A549 (cell line): ENCODE data around the gene SPRR5. TPM values are rescaled to one million over a fixed set of nuclear protein-coding genes. Genes with fewer than 3 reads are reported as not detected.
A peak's percentile ranks its signal among the peaks of the same experiment; 100 is the strongest.

ENCODE experiments used
- ATAC-seq, 2 experiments: fragments of 200-7000 bp in 1 of 2; fragments of >200 bp in 1 of 2; cut with Nextera tagmentation in 1 of 2; cut with Tn5 transposase in 1 of 2; 3 replicates each; pipeline versions ENCODE4 v1.8.0 to v1.9.1; 2018 to 2020; ENCODE audit warnings: mild to moderate bottlenecking in 1 of 2, moderate library complexity in 1 of 2
- CTCF ChIA-PET: fragments of 300-600 bp; sonication (Branson Sonifier 250); formaldehyde crosslinking; extraction: SDS; loops from one replicate; lab custom pipeline; 2021; ENCODE audit warnings: antibody characterized with exemption, inconsistent platforms; lab: Yijun Ruan, JAX
- POLR2A ChIA-PET: fragments of 350-600 bp; formaldehyde crosslinking; extraction: SDS; loops from one replicate; lab custom pipeline; 2021; ENCODE audit warnings: antibody characterized with exemption, inconsistent platforms; lab: Yijun Ruan, JAX
- DNase-seq, 2 experiments: peaks; one replicate each; pipeline versions ENCODE4 v3.0.0 to v3.0.0-alpha.2; 2011 to 2016; ENCODE audit warnings: low read depth in 1 of 2, low spot score in 1 of 2
- FAIRE-seq: peaks from 2 replicates; lab custom pipeline; 2011; peaks lifted over from hg19 to GRCh38; lab: Jason Lieb, UNC
- H3K27ac ChIP-seq, 2 experiments: fragments of >200 bp; sonication (Bioruptor Twin); formaldehyde crosslinking; 3 replicates each; pipeline ENCODE4 v1.5.1; 2016 to 2017
- H3K4me1 ChIP-seq: fragments of >200 bp; sonication (Bioruptor Twin); formaldehyde crosslinking; 3 replicates; pipeline ENCODE4 v1.6.1; 2016
- H3K4me2 ChIP-seq: fragments of >200 bp; sonication (Bioruptor Twin); formaldehyde crosslinking; 3 replicates; pipeline ENCODE4 v1.6.1; 2016
- H3K4me3 ChIP-seq: fragments of >200 bp; sonication (Bioruptor Twin); formaldehyde crosslinking; 3 replicates; pipeline ENCODE4 v1.5.1; 2016
- H3K9me3 ChIP-seq: fragments of >200 bp; sonication (Bioruptor Twin); formaldehyde crosslinking; 3 replicates; pipeline ENCODE4 v1.6.1; 2016
- CBX2 ChIP-seq: fragments of 200-600 bp; sonication (generic); IDR thresholded peaks from 2 replicates; pipeline ENCODE4 v1.6.1; 2016; ENCODE audit warnings: low read depth, mild to moderate bottlenecking, borderline replicate concordance
- CEBPB ChIP-seq, 2 experiments: fragments of >200 bp in 1 of 2; sonication (Bioruptor Twin) in 1 of 2; formaldehyde crosslinking in 1 of 2; IDR thresholded peaks; 2 replicates each; pipeline ENCODE4 v1.6.1; 2012 to 2016
- ELK1 ChIP-seq: fragments of 150-350 bp; IDR thresholded peaks from 2 replicates; pipeline ENCODE4 v1.6.1; 2014; ENCODE audit warnings: low read depth, mild to moderate bottlenecking, low read length
- FOSB ChIP-seq: fragments of 250-450 bp; sonication (Bioruptor Pico); IDR thresholded peaks from 2 replicates; pipeline ENCODE4 v1.5.0; 2020; ENCODE audit warnings: mild to moderate bottlenecking, moderate library complexity
- FOSL2 ChIP-seq, 2 experiments: fragments of 450-650 bp in 1 of 2; fragments of >200 bp in 1 of 2; sonication (Bioruptor Twin) in 1 of 2; formaldehyde crosslinking; IDR thresholded peaks; 2 replicates each; pipeline versions ENCODE4 v1.5.0 to v1.6.1; 2016 to 2020; ENCODE audit warnings: mild to moderate bottlenecking in 1 of 2, moderate library complexity in 1 of 2
- HOXB5 ChIP-seq: fragments of 250-450 bp; sonication (Bioruptor Pico); IDR thresholded peaks from 2 replicates; pipeline ENCODE4 v1.5.0; 2020; ENCODE audit warnings: mild to moderate bottlenecking, moderate library complexity
- JUN ChIP-seq, 2 experiments: fragments of >200 bp; sonication (Bioruptor Twin); formaldehyde crosslinking; IDR thresholded peaks; 2 replicates in 1 of 2; 3 replicates in 1 of 2; pipeline ENCODE4 v1.6.1; 2016 to 2017
- MAFK ChIP-seq: fragments of 450-650 bp; IDR thresholded peaks from 2 replicates; pipeline ENCODE4 v1.6.1; 2014; ENCODE audit not compliant: partially characterized antibody
- MYC ChIP-seq: IDR thresholded peaks from 2 replicates; pipeline ENCODE4 v1.6.1; 2012; ENCODE audit warnings: mild to moderate bottlenecking, inconsistent platforms, low read length, improper control_type of control experiment, borderline replicate concordance
- NFE2L2 ChIP-seq: fragments of 150-350 bp; conservative IDR thresholded peaks from 2 replicates; pipeline ENCODE4 v1.6.1; 2014; ENCODE audit warnings: low read length
- PBX3 ChIP-seq: IDR thresholded peaks from 2 replicates; pipeline ENCODE4 v1.6.1; 2012
- PHF8 ChIP-seq: fragments of 200-600 bp; sonication (generic); IDR thresholded peaks from 2 replicates; pipeline ENCODE4 v1.6.1; 2016; ENCODE audit warnings: low read depth, mild to moderate bottlenecking, antibody characterized with exemption, moderate library complexity, borderline replicate concordance
- RCOR1 ChIP-seq: fragments of 150-350 bp; IDR thresholded peaks from 2 replicates; pipeline ENCODE4 v1.6.1; 2014; ENCODE audit warnings: antibody characterized with exemption, low read length, low read depth
- REST ChIP-seq: fragments of 200-600 bp; sonication (generic); IDR thresholded peaks from 2 replicates; pipeline ENCODE4 v1.6.1; 2016; ENCODE audit warnings: antibody characterized with exemption, mild to moderate bottlenecking, moderate library complexity
- RFX5 ChIP-seq: fragments of 450-650 bp; IDR thresholded peaks from 2 replicates; pipeline ENCODE4 v1.7.1; 2014; ENCODE audit warnings: antibody characterized with exemption, mild to moderate bottlenecking, moderate library complexity
- RNF2 ChIP-seq: fragments of 200-600 bp; sonication (generic); IDR thresholded peaks from 2 replicates; pipeline ENCODE4 v1.6.1; 2016; ENCODE audit warnings: low read depth, mild to moderate bottlenecking, antibody characterized with exemption, moderate library complexity, borderline replicate concordance
- SREBF2 ChIP-seq: fragments of 450-650 bp; IDR thresholded peaks from 2 replicates; pipeline ENCODE4 v1.6.1; 2014; ENCODE audit warnings: mild to moderate bottlenecking, moderate library complexity
- TP53 ChIP-seq: fragments of 250-450 bp; sonication (Bioruptor Pico); IDR thresholded peaks from 2 replicates; pipeline ENCODE4 v1.5.0; 2021; ENCODE audit warnings: mild to moderate bottlenecking, moderate library complexity
- USF2 ChIP-seq: fragments of 450-650 bp; IDR thresholded peaks from 2 replicates; pipeline ENCODE4 v1.6.1; 2014; ENCODE audit warnings: antibody characterized with exemption
- ZFP36 ChIP-seq: fragments of 450-650 bp; IDR thresholded peaks from 2 replicates; pipeline ENCODE4 v1.6.1; 2014; ENCODE audit warnings: borderline replicate concordance; ENCODE audit not compliant: partially characterized antibody
- ZNF302 ChIP-seq: fragments of 250-450 bp; sonication (Bioruptor Pico); IDR thresholded peaks from 2 replicates; pipeline ENCODE4 v1.9.0; 2021; ENCODE audit warnings: inconsistent platforms, mild to moderate bottlenecking, moderate library complexity
- ZSCAN20 ChIP-seq: fragments of 250-450 bp; sonication (Bioruptor Pico); IDR thresholded peaks from 2 replicates; pipeline ENCODE4 v1.8.0; 2022; ENCODE audit warnings: mild to moderate bottlenecking, moderate library complexity
- WGBS: methylation state at CpG from one replicate; pipeline ENCODE4 v1.1.6; 2017; ENCODE audit errors: missing lambda C conversion rate; 5-methylcytosine and 5-hydroxymethylcytosine counted together
- polyA plus RNA-seq, 4 experiments: library from polyadenylated mRNA; depleted of rRNA in 3 of 4; stranded (reverse); fragments of >200 nt; fragmentation: RNase III in 1 of 4; extraction: RNeasy Plus Mini Kit Qiagen cat#74134 plus additional on column Dnase treatment in 1 of 4; gene quantifications; 2 replicates in 3 of 4; 3 replicates in 1 of 4; pipeline ENCODE4 v1.2.3, GENCODE V29; 2011 to 2017

SPRR5 gene
- polyA plus RNA-seq, 2 of the 4 experiments (the other 2 are of a cell fraction) = not detected

GRCh38 chr1:152928671-152929070 is 18.3 kb upstream of the SPRR5 start:
- H3K9me3 ChIP-seq = no peaks in the 10 kb centered on the region
- POLR2A ChIA-PET = no interaction called here
- FAIRE-seq = no peak
- WGBS = 4% methylated on average over 3 of the region's 3 CpGs
- no peak for TF ChIP-seq ELK1
- TF ChIP-seq ZSCAN20 (CRISPR knock-in tag) = no peak
- TF ChIP-seq TP53 (CRISPR knock-in tag) = no peak
- no peak for TF ChIP-seq FOSL2 (IDR thresholded peaks at IDR 0.05)
- TF ChIP-seq FOSL2 (CRISPR knock-in tag; IDR thresholded peaks at IDR 0.05) = peak; percentile 38; the same call in 1 of the 2 replicates
- TF ChIP-seq ZFP36 = no peak
- TF ChIP-seq ZNF302 (CRISPR knock-in tag) = no peak
- 0 out of 4 replicates have a peak, but pooled peaks of 1 of the 2 experiments have one; percentile 7 for TF ChIP-seq CEBPB (IDR thresholded peaks at IDR 0.05)
- TF ChIP-seq JUN (IDR thresholded peaks at IDR 0.05) = no peak
- 0 out of 6 replicates have a peak, but pooled peaks of 1 of the 2 experiments have one; percentile 41 for ATAC-seq
- no peak overlapping the region for H3K4me3 ChIP-seq
- CTCF ChIA-PET = interaction anchor here (0.6 to 0.8 kb wide), 2 partner anchors 297 to 360 kb away, joined by 3 read pairs; no protein-coding TSS in a partner anchor
- H3K4me2 ChIP-seq = peak overlapping the region; percentile 27; the same call in 2 of the 3 replicates
- H3K27ac ChIP-seq = no peak overlapping the region
- DNase-seq = peak in 1 of 2 experiments; percentile 20
- H3K4me1 ChIP-seq = peaks cover 6% of the 10 kb centered on the region; the same call in 1 of the 3 replicates

- POLR2A ChIA-PET = no interaction called here
- Histone ChIP-seq H3K4me2 (no peak overlapping the region), H3K27ac (no peak overlapping the region), H3K9me3 (no peaks in the 10 kb centered on the region)
- DNase-seq = no peak
- CTCF ChIA-PET = no interaction called here
- no peak for FAIRE-seq
- ATAC-seq = no peak
- WGBS = 2% methylated on average over 4 of the region's 4 CpGs
- TF ChIP-seq SREBF2 (no peak), PBX3 (no peak), NFE2L2 (no peak)
- TF ChIP-seq, all 56 proteins: peak for 0
- Histone ChIP-seq H3K4me3 (no peak overlapping the region), H3K4me1 (peaks cover 6% of the 10 kb centered on the region; the same call in 1 of the 3 replicates)
Measured at GRCh38 chr1:152932170-152932811, 14.7 kb upstream of the SPRR5 start.

GRCh38 chr1:152933196-152933595 is 13.8 kb upstream of the SPRR5 start:
- Histone ChIP-seq H3K27ac (no peak overlapping the region), H3K9me3 (no peaks in the 10 kb centered on the region), H3K4me2 (no peak overlapping the region), H3K4me3 (no peak overlapping the region), H3K4me1 (peaks cover 6% of the 10 kb centered on the region; the same call in 1 of the 3 replicates)
- ChIA-PET CTCF (interaction anchor here (1.6 kb wide), 1 partner anchor 62 kb away, joined by 7 read pairs; no protein-coding TSS in a partner anchor), POLR2A (no interaction called here)
- FAIRE-seq (no peak), DNase-seq (no peak), ATAC-seq (no peak)
- 0% methylated on average over 2 of the region's 2 CpGs for WGBS
- TF ChIP-seq ELK1 (no peak), CBX2 (no peak), REST (no peak), TP53 (CRISPR knock-in tag) (no peak), JUN (IDR thresholded peaks at IDR 0.05) (no peak), SREBF2 (no peak), RNF2 (no peak), MYC (no peak), RFX5 (no peak), RCOR1 (no peak), HOXB5 (CRISPR knock-in tag) (no peak), FOSB (CRISPR knock-in tag) (no peak), USF2 (no peak), MAFK (no peak), PHF8 (no peak)
